Keratinocyte (primary cell): ENCODE data around the gene NPFFR2.

Source experiments
- CTCF ChIP-seq, 3 experiments: IDR thresholded peaks in 1 of 3; conservative IDR thresholded peaks in 1 of 3; optimal IDR thresholded peaks in 1 of 3; 2 replicates in 2 of 3; 3 replicates in 1 of 3; pipeline versions ENCODE3 to v1.5.1; 2011; ENCODE audit warnings: low read length in 3 of 3, mild to moderate bottlenecking in 3 of 3, moderate library complexity in 2 of 3, control low read depth in 1 of 3, inconsistent platforms in 1 of 3; ENCODE audit not compliant: insufficient read depth in 2 of 3; ENCODE audit errors: extremely low read depth in 1 of 3
- EZH2 ChIP-seq: IDR thresholded peaks from one replicate; pipeline ENCODE4 v1.6.1; 2012; ENCODE audit warnings: inconsistent platforms, mild to moderate bottlenecking, low read length, moderate library complexity

DNA sequence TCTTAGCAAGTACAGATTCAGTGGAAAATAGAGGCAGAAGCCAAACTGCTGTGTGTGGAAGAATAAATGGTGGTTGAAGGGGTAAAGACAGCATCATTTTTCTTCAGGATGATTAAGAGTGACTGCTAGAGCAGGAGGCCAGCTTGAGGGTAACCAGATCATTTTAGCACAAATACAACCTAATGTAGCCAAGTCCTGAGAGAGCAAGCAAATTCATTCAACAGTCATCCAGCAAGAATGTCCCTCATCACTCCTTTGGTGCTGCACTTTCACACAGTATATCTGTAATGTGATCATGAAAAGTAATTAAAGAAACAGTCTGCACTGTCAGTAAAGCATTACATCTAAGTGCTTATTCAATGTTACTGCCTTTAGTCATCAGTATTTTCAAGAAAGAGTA, 44.8 kb downstream of the NPFFR2 start:
- no peak for TF ChIP-seq CTCF (optimal IDR thresholded peaks at IDR 0.05 in 1 of 3, IDR thresholded peaks at IDR 0.05 in 1 of 3, conservative IDR thresholded peaks at IDR 0.05 in 1 of 3; ENCODE audit: extremely low read depth in 1 of 3, insufficient read depth in 2 of 3, low read length in 3 of 3)
- TF ChIP-seq EZH2, result no peak
